SH-SY5Y (cell line): Measurements from ENCODE around the gene RPS21.

Experiments
- GATA2 ChIP-seq: IDR thresholded peaks from 2 replicates; pipeline ENCODE4 v1.6.1; 2011; ENCODE audit warnings: mild to moderate bottlenecking, low read depth, low read length
- GATA3 ChIP-seq: IDR thresholded peaks from 2 replicates; pipeline ENCODE4 v1.6.1; 2011; ENCODE audit warnings: low read depth, mild to moderate bottlenecking, low read length, moderate library complexity

DNA sequence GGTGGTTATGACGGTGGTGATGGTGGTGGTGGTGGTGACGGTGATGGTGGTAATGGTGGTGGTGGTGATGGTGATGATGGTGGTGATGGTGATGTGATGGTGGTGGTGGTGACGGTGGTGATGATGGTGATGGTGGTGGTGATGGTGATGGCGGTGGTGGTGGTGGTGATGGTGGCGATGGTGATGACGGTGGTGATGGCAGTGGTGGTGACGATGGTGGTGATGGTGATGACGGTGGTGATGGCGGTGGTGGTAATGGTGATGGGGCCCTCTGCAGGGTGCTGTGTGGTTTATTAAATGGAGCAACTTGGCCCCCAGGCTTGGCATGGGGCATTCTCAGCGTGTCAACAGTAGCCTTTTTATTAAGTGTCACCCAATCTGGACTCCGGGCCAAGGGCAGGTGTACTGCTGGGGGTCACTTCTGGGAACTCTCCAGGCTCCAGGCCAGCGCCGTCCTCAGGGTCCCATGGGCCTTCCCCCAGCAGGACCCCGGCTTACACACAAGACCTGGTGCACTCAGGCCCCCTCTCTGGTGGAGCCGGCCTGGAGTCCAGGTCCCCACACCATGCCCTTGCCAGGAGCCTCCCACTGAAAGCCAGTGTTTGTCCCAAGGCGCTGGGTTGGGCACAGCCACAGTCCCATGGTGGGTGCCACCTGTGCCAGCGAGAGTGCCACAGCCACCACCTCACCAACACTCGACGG is 11.4 kb downstream of the RPS21 start:
- TF ChIP-seq GATA2: no peak
- no peak for TF ChIP-seq GATA3
